ENCODE data around the gene SOCS7.

DNA sequence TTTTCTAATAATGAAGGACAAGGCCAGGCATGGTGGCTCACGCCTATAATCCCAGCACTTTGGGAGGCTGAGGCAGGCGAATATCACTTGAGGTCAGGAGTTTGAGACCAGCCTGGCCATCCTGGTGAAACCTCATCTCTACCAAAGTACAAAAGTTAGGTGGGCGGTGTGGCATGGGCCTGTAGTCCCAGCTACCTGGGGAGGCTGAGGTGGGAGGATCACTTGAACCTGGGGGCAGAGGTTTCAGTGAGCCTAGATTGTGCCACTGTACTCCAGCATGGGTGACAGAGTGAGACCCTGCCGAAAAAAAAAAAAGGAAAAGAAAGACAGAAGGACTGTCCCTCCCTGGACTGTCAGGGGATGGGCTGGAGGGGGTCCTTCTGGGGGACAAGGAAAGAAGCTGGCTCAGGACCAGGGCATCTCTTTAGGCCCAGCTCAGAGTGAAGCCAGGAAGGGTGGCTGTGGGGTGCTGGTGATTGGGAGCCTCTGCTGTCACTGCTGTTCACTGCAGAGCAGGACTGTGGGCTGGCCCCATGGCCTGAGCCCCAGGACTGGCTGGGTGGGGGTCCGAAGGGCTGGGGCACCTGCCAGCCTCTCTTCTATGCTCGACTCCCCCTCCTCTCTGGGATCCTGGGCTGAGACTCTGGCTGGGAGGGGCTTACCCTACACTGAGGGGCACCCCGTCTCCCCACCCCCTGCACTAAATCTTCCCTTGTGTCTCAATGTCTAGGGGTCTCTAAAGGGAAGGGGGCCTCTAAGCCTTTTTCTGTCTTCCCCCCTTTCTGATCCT, 75.7 kb downstream of the SOCS7 start:
- TF ChIP-seq MAZ (IDR thresholded peaks at IDR 0.05; ENCODE audit: borderline replicate concordance, low read depth, low read length), result no peak
- TF ChIP-seq POLR2A (IDR thresholded peaks at IDR 0.05; ENCODE audit: low read depth, low read length), result no peak
- TF ChIP-seq, protein P1, sequence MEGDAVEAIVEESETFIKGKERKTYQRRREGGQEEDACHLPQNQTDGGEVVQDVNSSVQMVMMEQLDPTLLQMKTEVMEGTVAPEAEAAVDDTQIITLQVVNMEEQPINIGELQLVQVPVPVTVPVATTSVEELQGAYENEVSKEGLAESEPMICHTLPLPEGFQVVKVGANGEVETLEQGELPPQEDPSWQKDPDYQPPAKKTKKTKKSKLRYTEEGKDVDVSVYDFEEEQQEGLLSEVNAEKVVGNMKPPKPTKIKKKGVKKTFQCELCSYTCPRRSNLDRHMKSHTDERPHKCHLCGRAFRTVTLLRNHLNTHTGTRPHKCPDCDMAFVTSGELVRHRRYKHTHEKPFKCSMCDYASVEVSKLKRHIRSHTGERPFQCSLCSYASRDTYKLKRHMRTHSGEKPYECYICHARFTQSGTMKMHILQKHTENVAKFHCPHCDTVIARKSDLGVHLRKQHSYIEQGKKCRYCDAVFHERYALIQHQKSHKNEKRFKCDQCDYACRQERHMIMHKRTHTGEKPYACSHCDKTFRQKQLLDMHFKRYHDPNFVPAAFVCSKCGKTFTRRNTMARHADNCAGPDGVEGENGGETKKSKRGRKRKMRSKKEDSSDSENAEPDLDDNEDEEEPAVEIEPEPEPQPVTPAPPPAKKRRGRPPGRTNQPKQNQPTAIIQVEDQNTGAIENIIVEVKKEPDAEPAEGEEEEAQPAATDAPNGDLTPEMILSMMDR (conservative IDR thresholded peaks at IDR 0.05; ENCODE audit: low read depth, low read length), result no peak
- no peak for TF ChIP-seq SMC3 (IDR thresholded peaks at IDR 0.05; ENCODE audit: low read depth, low read length)
- TF ChIP-seq RCOR1 (IDR thresholded peaks at IDR 0.05; ENCODE audit: insufficient replicate concordance, low read length), result no peak
- TF ChIP-seq, protein P2, sequence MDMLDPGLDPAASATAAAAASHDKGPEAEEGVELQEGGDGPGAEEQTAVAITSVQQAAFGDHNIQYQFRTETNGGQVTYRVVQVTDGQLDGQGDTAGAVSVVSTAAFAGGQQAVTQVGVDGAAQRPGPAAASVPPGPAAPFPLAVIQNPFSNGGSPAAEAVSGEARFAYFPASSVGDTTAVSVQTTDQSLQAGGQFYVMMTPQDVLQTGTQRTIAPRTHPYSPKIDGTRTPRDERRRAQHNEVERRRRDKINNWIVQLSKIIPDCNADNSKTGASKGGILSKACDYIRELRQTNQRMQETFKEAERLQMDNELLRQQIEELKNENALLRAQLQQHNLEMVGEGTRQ (IDR thresholded peaks at IDR 0.05; ENCODE audit: low read depth, low read length), result no peak
- no peak for TF ChIP-seq RFX5 (IDR thresholded peaks at IDR 0.05; ENCODE audit: low read depth, low read length)
- TF ChIP-seq MAFK (IDR thresholded peaks at IDR 0.05; ENCODE audit: low read depth, low read length), result no peak
- TF ChIP-seq, protein P3, sequence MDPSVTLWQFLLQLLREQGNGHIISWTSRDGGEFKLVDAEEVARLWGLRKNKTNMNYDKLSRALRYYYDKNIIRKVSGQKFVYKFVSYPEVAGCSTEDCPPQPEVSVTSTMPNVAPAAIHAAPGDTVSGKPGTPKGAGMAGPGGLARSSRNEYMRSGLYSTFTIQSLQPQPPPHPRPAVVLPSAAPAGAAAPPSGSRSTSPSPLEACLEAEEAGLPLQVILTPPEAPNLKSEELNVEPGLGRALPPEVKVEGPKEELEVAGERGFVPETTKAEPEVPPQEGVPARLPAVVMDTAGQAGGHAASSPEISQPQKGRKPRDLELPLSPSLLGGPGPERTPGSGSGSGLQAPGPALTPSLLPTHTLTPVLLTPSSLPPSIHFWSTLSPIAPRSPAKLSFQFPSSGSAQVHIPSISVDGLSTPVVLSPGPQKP (IDR thresholded peaks at IDR 0.05; ENCODE audit: borderline replicate concordance, low read depth, low read length), result no peak
- no peak for TF ChIP-seq MXI1 (IDR thresholded peaks at IDR 0.05; ENCODE audit: borderline replicate concordance, low read depth, low read length)
- TF ChIP-seq CEBPB (IDR thresholded peaks at IDR 0.05; ENCODE audit: low read depth, low read length), result no peak
- no peak for TF ChIP-seq RAD21 (IDR thresholded peaks at IDR 0.05; ENCODE audit: low read length)
